B cell (primary cell): ENCODE measurements around the gene DEAF1. TPM values are rescaled to one million over a fixed set of nuclear protein-coding genes. Genes with fewer than 3 reads are reported as not detected.
A peak's percentile ranks its signal among the peaks of the same experiment; 100 is the strongest.

Experiments used
- ATAC-seq: fragments of 200-7000 bp; cut with Tn5 transposase; one replicate; pipeline ENCODE4 v1.10.0; 2021; ENCODE audit warnings: low read depth, mild to moderate bottlenecking, moderate number of reproducible peaks, moderate library complexity
- CTCF ChIA-PET: fragments of 350-600 bp; sonication (Branson Sonifier 250); formaldehyde crosslinking; loops from one replicate; lab custom pipeline; 2021; ENCODE audit warnings: antibody characterized with exemption, inconsistent platforms; lab: Charles Lee
- POLR2A ChIA-PET: fragments of 350-600 bp; sonication (Branson Sonifier 250); formaldehyde crosslinking; loops from one replicate; lab custom pipeline; 2021; ENCODE audit warnings: antibody characterized with exemption; lab: Charles Lee
- DNase-seq: peaks from one replicate; pipeline ENCODE4 v3.0.0; 2013
- H2AFZ ChIP-seq: 2 replicates; pipeline ENCODE4 v1.6.1; 2012; ENCODE audit warnings: mild to moderate bottlenecking, low read depth, low read length; ENCODE audit not compliant: insufficient read depth, poor library complexity, severe bottlenecking
- H3K27ac ChIP-seq, 2 donors: 1 replicate in 1 of 2; 2 replicates in 1 of 2; pipeline ENCODE4 v1.5.1; 2012 to 2013; ENCODE audit warnings: low read length in 2 of 2, mild to moderate bottlenecking in 2 of 2, moderate library complexity in 1 of 2
- H3K27me3 ChIP-seq, 4 experiments: fragments of 200-600 bp in 1 of 4; sonication (generic) in 1 of 4; replicated peaks in 1 of 4; 1 replicate in 2 of 4; 2 replicates in 2 of 4; pipeline versions ENCODE4 v1.6.1 to v1.7.0; 2013 to 2016; ENCODE audit warnings: low read length in 3 of 4, mild to moderate bottlenecking in 2 of 4, mixed read lengths in 1 of 4, moderate library complexity in 1 of 4; ENCODE audit not compliant: insufficient read depth in 4 of 4, control insufficient read depth in 3 of 4; ENCODE audit errors: control extremely low read depth in 1 of 4
- H3K36me3 ChIP-seq, 2 experiments: replicated peaks in 1 of 2; 1 replicate in 1 of 2; 2 replicates in 1 of 2; pipeline versions ENCODE4 v1.6.1 to v1.7.1; 2013; ENCODE audit warnings: low read length in 1 of 2; ENCODE audit not compliant: insufficient read depth in 2 of 2, control insufficient read depth in 1 of 2; ENCODE audit errors: control extremely low read depth in 1 of 2, extremely low read depth in 1 of 2
- H3K4me1 ChIP-seq, 2 donors: fragments of 200-600 bp in 1 of 2; sonication (generic) in 1 of 2; 1 replicate in 1 of 2; 2 replicates in 1 of 2; pipeline versions ENCODE4 v1.5.1 to v1.6.1; 2013 to 2017; ENCODE audit warnings: low read length in 2 of 2; ENCODE audit not compliant: control insufficient read depth in 2 of 2, insufficient read depth in 2 of 2
- H3K4me2 ChIP-seq: replicated peaks from 2 replicates; pipeline ENCODE3; 2012; ENCODE audit warnings: mild to moderate bottlenecking, low read depth, low read length; ENCODE audit not compliant: poor library complexity, severe bottlenecking
- H3K4me3 ChIP-seq, 5 experiments: fragments of 200-600 bp in 1 of 5; sonication (generic) in 1 of 5; 1 replicate in 3 of 5; 2 replicates in 2 of 5; pipeline versions ENCODE4 v1.5.1 to v1.7.0; 2011 to 2016; ENCODE audit warnings: low read length in 4 of 5, mild to moderate bottlenecking in 4 of 5, low read depth in 2 of 5, control low read depth in 1 of 5, moderate library complexity in 1 of 5; ENCODE audit not compliant: insufficient read depth in 1 of 5; ENCODE audit errors: control extremely low read depth in 1 of 5, extremely low read depth in 1 of 5
- H3K79me2 ChIP-seq: fragments of 200-600 bp; sonication (generic); one replicate; pipeline ENCODE4 v1.6.0; 2016; ENCODE audit warnings: low read length; ENCODE audit not compliant: control insufficient read depth, insufficient read depth
- H3K9ac ChIP-seq: fragments of 200-600 bp; sonication (generic); 2 replicates; pipeline ENCODE4 v1.6.1; 2017; ENCODE audit warnings: mild to moderate bottlenecking, low read length, moderate library complexity
- H3K9me3 ChIP-seq, 3 donors: one replicate each; pipeline versions ENCODE4 v1.6.1 to v1.7.1; 2013; ENCODE audit warnings: low read length in 2 of 3; ENCODE audit not compliant: control insufficient read depth in 2 of 3, insufficient read depth in 1 of 3; ENCODE audit errors: control extremely low read depth in 1 of 3
- H4K20me1 ChIP-seq: 2 replicates; pipeline ENCODE4 v1.6.0; 2012; ENCODE audit warnings: mild to moderate bottlenecking, low read length; ENCODE audit not compliant: insufficient read depth, control insufficient read depth, poor library complexity, severe bottlenecking
- H3K27ac Mint-ChIP-seq: one replicate; pipeline ENCODE4 v1.8.0; 2021; ENCODE audit warnings: mixed read lengths
- H3K27me3 Mint-ChIP-seq: one replicate; pipeline ENCODE4 v1.8.0; 2021; ENCODE audit warnings: mixed read lengths
- H3K4me1 Mint-ChIP-seq: one replicate; pipeline ENCODE4 v1.8.0; 2021; ENCODE audit warnings: mixed read lengths
- H3K4me3 Mint-ChIP-seq: one replicate; pipeline ENCODE4 v1.8.0; 2021; ENCODE audit warnings: mixed read lengths
- H3K9me3 Mint-ChIP-seq: one replicate; pipeline ENCODE4 v1.8.0; 2022; ENCODE audit warnings: mixed read lengths; ENCODE audit not compliant: insufficient read depth
- CTCF ChIP-seq: fragments of 200-600 bp; IDR thresholded peaks from one replicate; pipeline ENCODE4 v1.8.0; 2022; ENCODE audit warnings: antibody characterized with exemption, mild to moderate bottlenecking
- EZH2 ChIP-seq: IDR thresholded peaks from 2 replicates; pipeline ENCODE4 v1.6.1; 2012; ENCODE audit warnings: borderline replicate concordance, low read depth, mild to moderate bottlenecking, moderate library complexity, low read length; ENCODE audit not compliant: insufficient read depth, poor library complexity, severe bottlenecking
- WGBS: methylation state at CpG from one replicate; pipeline ENCODE4 v1.1.5; 2013; ENCODE audit warnings: missing lambda C conversion rate; ENCODE audit not compliant: insufficient coverage; 5-methylcytosine and 5-hydroxymethylcytosine counted together
- intact Hi-C: fragments of 100-400 bp; cut with micrococcal nuclease; formaldehyde crosslinking; loops from one replicate; pipeline ENCODE4 v1.10.0; 2022
- polyA plus RNA-seq: library from polyadenylated mRNA; depleted of rRNA; stranded (reverse); fragments of >200 nt; gene quantifications from 2 replicates; pipeline ENCODE4 v1.2.3, GENCODE V29; 2012
- total RNA-seq, 2 donors: library from RNA; stranded (reverse); fragments of 120-200 nt in 1 of 2; gene quantifications; 1 replicate in 1 of 2; 2 replicates in 1 of 2; pipeline versions ENCODE4 v1.2.3 to v1.2.4, GENCODE V29; 2013 to 2022

DEAF1 gene
- total and polyA plus RNA-seq, 2 donors (not counting 1 experiment from before 2014, with no cell fraction given), result 31.8 to 53.6 TPM

- ATAC-seq, result no peak
Measured at GRCh38 chr11:660281-660680, 34.7 kb downstream of the DEAF1 start.

More at GRCh38 chr11:660281-660680, 34.7 kb downstream of the DEAF1 start:
- H4K20me1 ChIP-seq, result peaks cover 15% of the 10 kb centered on the region
- Mint-ChIP-seq H3K9me3 (no peaks in the 10 kb centered on the region), H3K27ac (no peak overlapping the region), H3K4me3 (no peak overlapping the region), H3K27me3 (no peaks in the 10 kb centered on the region), H3K4me1 (peaks cover 3% of the 10 kb centered on the region)
- H3K9me3 ChIP-seq, result no peaks in the 10 kb centered on the region
- no peaks in the 10 kb centered on the region for H3K27me3 ChIP-seq
- ChIA-PET POLR2A (no interaction called here), CTCF (interaction anchor here (8.7 kb wide), 1 partner anchor 65 kb away, joined by 104 read pairs; no protein-coding TSS in a partner anchor)
- intact Hi-C loops, result no loop called here
- H3K4me3 ChIP-seq, result no peak overlapping the region
- no peak for DNase-seq
- peak overlapping the region; percentile 8 for H3K4me2 ChIP-seq
- 93% methylated on average over 19 of the region's 19 CpGs for WGBS
- peaks cover 22% of the 10 kb centered on the region for H3K79me2 ChIP-seq
- H3K27ac ChIP-seq, result no peak overlapping the region
- no peaks in the 10 kb centered on the region for H3K4me1 ChIP-seq
- H3K36me3 ChIP-seq, result peaks cover 0 to 18% of the 10 kb centered on the region in 2 experiments
- no peak overlapping the region for H2AFZ ChIP-seq
- no peak overlapping the region for H3K9ac ChIP-seq
- TF ChIP-seq EZH2, result no peak
- TF ChIP-seq CTCF, result no peak
